ENCODE measurements around the gene FAM219B. TPM values are rescaled to one million over a fixed set of nuclear protein-coding genes. Genes with fewer than 3 reads are reported as not detected.

FAM219B gene
- total and polyA plus RNA-seq, 2 of the 8 experiments (the other 6 are each of a cell fraction or from before 2014, with no cell fraction given): 57.1 to 66.6 TPM

- POLR2A ChIA-PET (ENCODE audit: partially characterized antibody): interaction anchor here (0.7 kb wide), 1 partner anchor 158 kb away, joined by 4 read pairs; no protein-coding TSS in a partner anchor
- FAIRE-seq (no peak), DNase-seq (ENCODE audit: low read depth in 1 of 2, low spot score in 2 of 2) (no peak)
- H3K36me3 ChIP-seq (ENCODE audit: control insufficient read depth in 2 of 4, insufficient read depth in 4 of 4, low read length in 3 of 4): no peaks in the 10 kb centered on the region
- no peak overlapping the region for H3K27ac ChIP-seq (ENCODE audit: low read depth, low read length)
- H2BK20ac ChIP-seq (ENCODE audit: low read length): no peak overlapping the region
- no peak overlapping the region for H3K14ac ChIP-seq (ENCODE audit: insufficient read length)
- no peak overlapping the region for H4K91ac ChIP-seq (replicated peaks; ENCODE audit: insufficient read length, low read length)
- H3K9me3 ChIP-seq (ENCODE audit: insufficient read depth in 2 of 2, low read depth in 1 of 2, low read length in 1 of 2): no peaks in the 10 kb centered on the region
- H3K79me2 ChIP-seq (ENCODE audit: control insufficient read depth in 1 of 2, insufficient read depth in 2 of 2, low read length in 2 of 2): peaks cover 0 to 48% of the 10 kb centered on the region in 2 experiments; a peak in 2 of 4 replicates
- peaks cover 9% of the 10 kb centered on the region; the same call in 1 of the 2 replicates for H3K79me1 ChIP-seq (ENCODE audit: low read depth, low read length)
- H2AK5ac ChIP-seq (ENCODE audit: low read depth, low read length): no peak overlapping the region
- H2BK5ac ChIP-seq (ENCODE audit: low read depth, low read length): no peak overlapping the region; the same call in 1 of the 2 replicates
- H3K9ac ChIP-seq (replicated peaks in 1 of 4; ENCODE audit: extremely low read depth in 1 of 4, low read depth in 3 of 4, low read length in 3 of 4): no peak overlapping the region
- peaks cover 3 to 12% of the 10 kb centered on the region in 2 experiments for H4K20me1 ChIP-seq (replicated peaks in 1 of 2; ENCODE audit: control insufficient read depth in 1 of 2, insufficient read depth in 2 of 2, low read length in 2 of 2)
- no peak overlapping the region for H3K4me2 ChIP-seq (ENCODE audit: insufficient read depth in 1 of 2, low read depth in 2 of 2, low read length in 2 of 2)
- H3K23ac ChIP-seq (ENCODE audit: insufficient read length): no peak overlapping the region
- H3K23me2 ChIP-seq (ENCODE audit: low read depth, low read length): peaks cover 2% of the 10 kb centered on the region; the same call in 1 of the 2 replicates
- WGBS, 2 experiments (ENCODE audit: extremely low coverage in 1 of 2, insufficient coverage in 1 of 2, insufficient read length in 1 of 2, insufficient replicate concordance in 2 of 2, low coverage in 1 of 2, low lambda C conversion rate in 2 of 2, missing lambda C conversion rate in 1 of 2): 91% methylated on average over 6 of the region's 6 CpGs; no CpG with 5 or more reads in 1 of the 2 experiments
- H3K56ac ChIP-seq (replicated peaks; ENCODE audit: insufficient read length, low read depth, low read length): no peak overlapping the region
- no peak overlapping the region for H4K8ac ChIP-seq (ENCODE audit: extremely low read depth, insufficient read depth, low read length)
- no peak overlapping the region for H3K18ac ChIP-seq (ENCODE audit: extremely low read depth, low read length)
- H2BK12ac ChIP-seq (ENCODE audit: low read depth, low read length): no peak overlapping the region
- no peak overlapping the region for H2BK15ac ChIP-seq (ENCODE audit: low read length)
- no peak overlapping the region for H2BK120ac ChIP-seq (replicated peaks; ENCODE audit: low read depth, low read length)
- H3K4me3 ChIP-seq (ENCODE audit: extremely low read depth in 1 of 4, insufficient read depth in 2 of 4, low read depth in 3 of 4, low read length in 4 of 4): no peak overlapping the region
- H3K4me1 ChIP-seq (replicated peaks in 1 of 4; ENCODE audit: control insufficient read depth in 3 of 4, insufficient read depth in 4 of 4, low read length in 3 of 4): no peaks in the 10 kb centered on the region
- no peak overlapping the region for H4K5ac ChIP-seq (ENCODE audit: insufficient read length, low read depth, low read length)
- H3K27me3 ChIP-seq (replicated peaks in 1 of 4; ENCODE audit: control insufficient read depth in 3 of 4, extremely low read depth in 1 of 4, insufficient read depth in 3 of 4, low read length in 3 of 4): no peaks in the 10 kb centered on the region
- H2AFZ ChIP-seq (ENCODE audit: low read length): no peak overlapping the region
- CTCF ChIA-PET (ENCODE audit: partially characterized antibody): no interaction called here
- H3K4ac ChIP-seq (replicated peaks; ENCODE audit: insufficient read length, low read depth, low read length): no peak overlapping the region
- TF ChIP-seq MAFK (IDR thresholded peaks at IDR 0.05; ENCODE audit: low read depth, low read length) (no peak), HDAC6 (IDR thresholded peaks at IDR 0.05; ENCODE audit: low read depth, low read length) (no peak), RNF2 (IDR thresholded peaks at IDR 0.05; ENCODE audit: borderline replicate concordance, low read depth, low read length, missing control alignments, poor library complexity, severe bottlenecking) (no peak), SAP30 (IDR thresholded peaks at IDR 0.05; ENCODE audit: insufficient read depth, insufficient replicate concordance, low read length) (no peak), YY1 (IDR thresholded peaks at IDR 0.05; ENCODE audit: low read depth, low read length) (no peak), SRF (IDR thresholded peaks at IDR 0.05; ENCODE audit: low read depth, low read length) (no peak), SP2 (IDR thresholded peaks at IDR 0.05; ENCODE audit: low read length) (no peak), USF2 (IDR thresholded peaks at IDR 0.05; ENCODE audit: low read length) (no peak), ATF2 (IDR thresholded peaks at IDR 0.05; ENCODE audit: low read length) (no peak), JUN (IDR thresholded peaks at IDR 0.05; ENCODE audit: low read depth, low read length) (no peak)
Observed at GRCh38 chr15:74866090-74866489, 40.6 kb downstream of the FAM219B start.

All from H1 (cell line).